H9 (cell line): Measurements from ENCODE around the gene STIL. TPM values are rescaled to one million over a fixed set of nuclear protein-coding genes. Genes with fewer than 3 reads are reported as not detected.

ENCODE experiments used
- DNase-seq: peaks from one replicate; pipeline ENCODE4 v3.0.0-alpha.2; 2017
- H2AFZ ChIP-seq: one replicate; pipeline ENCODE4 v1.6.1; 2013; ENCODE audit warnings: mild to moderate bottlenecking, low read length, control low read depth, moderate library complexity
- H2AK5ac ChIP-seq: 2 replicates; pipeline ENCODE4 v1.6.1; 2013; ENCODE audit warnings: low read length, control low read depth, mixed read lengths; ENCODE audit not compliant: insufficient read length
- H2BK120ac ChIP-seq: one replicate; pipeline ENCODE4 v1.6.1; 2013; ENCODE audit warnings: low read depth, mild to moderate bottlenecking, low read length, control low read depth, inconsistent platforms; ENCODE audit not compliant: poor library complexity, severe bottlenecking
- H2BK12ac ChIP-seq: 2 replicates; pipeline ENCODE4 v1.6.1; 2013; ENCODE audit warnings: low read length, control low read depth, mixed read lengths, low read depth; ENCODE audit not compliant: insufficient read length
- H2BK15ac ChIP-seq: 2 replicates; pipeline ENCODE4 v1.6.1; 2013; ENCODE audit warnings: low read depth, low read length, control low read depth
- H2BK20ac ChIP-seq: one replicate; pipeline ENCODE4 v1.6.1; 2013; ENCODE audit warnings: low read depth, mild to moderate bottlenecking, low read length, control low read depth, inconsistent platforms; ENCODE audit not compliant: poor library complexity, severe bottlenecking
- H2BK5ac ChIP-seq: 2 replicates; pipeline ENCODE4 v1.6.1; 2013; ENCODE audit warnings: low read length, control low read depth, mixed read lengths; ENCODE audit not compliant: insufficient read length
- H3K14ac ChIP-seq: 2 replicates; pipeline ENCODE4 v1.6.1; 2013; ENCODE audit warnings: low read length, control low read depth; ENCODE audit not compliant: insufficient read depth
- H3K18ac ChIP-seq: 2 replicates; pipeline ENCODE4 v1.6.1; 2013; ENCODE audit warnings: low read depth, mild to moderate bottlenecking, mixed read lengths, low read length, control low read depth; ENCODE audit not compliant: insufficient read length
- H3K23ac ChIP-seq: 2 replicates; pipeline ENCODE4 v1.6.1; 2013; ENCODE audit warnings: low read length, control low read depth, mixed read lengths, low read depth; ENCODE audit not compliant: insufficient read length
- H3K23me2 ChIP-seq: 2 replicates; pipeline ENCODE4 v1.6.1; 2013; ENCODE audit warnings: low read depth, mild to moderate bottlenecking, mixed read lengths, low read length, control low read depth; ENCODE audit not compliant: insufficient read length, poor library complexity, severe bottlenecking
- H3K27ac ChIP-seq: 2 replicates; pipeline ENCODE4 v1.5.1; 2013; ENCODE audit warnings: low read length, control low read depth, mixed read lengths, low read depth; ENCODE audit not compliant: insufficient read length
- H3K27me3 ChIP-seq: 2 replicates; pipeline ENCODE4 v1.6.1; 2013; ENCODE audit warnings: low read length, control low read depth, inconsistent platforms; ENCODE audit not compliant: insufficient read depth
- H3K4ac ChIP-seq: 2 replicates; pipeline ENCODE4 v1.6.1; 2013; ENCODE audit warnings: low read depth, mild to moderate bottlenecking, control low read depth, inconsistent platforms, low read length, moderate library complexity
- H3K4me1 ChIP-seq: 2 replicates; pipeline ENCODE4 v1.6.1; 2013; ENCODE audit warnings: low read length, control low read depth, inconsistent platforms; ENCODE audit not compliant: insufficient read depth
- H3K4me2 ChIP-seq: 2 replicates; pipeline ENCODE4 v1.6.1; 2013; ENCODE audit warnings: low read length, control low read depth, mixed read lengths; ENCODE audit not compliant: insufficient read length, insufficient read depth
- H3K56ac ChIP-seq: 2 replicates; pipeline ENCODE4 v1.6.1; 2013; ENCODE audit warnings: low read depth, mild to moderate bottlenecking, mixed read lengths, low read length, control low read depth; ENCODE audit not compliant: insufficient read length
- H3K79me1 ChIP-seq: 2 replicates; pipeline ENCODE4 v1.6.1; 2013; ENCODE audit warnings: low read depth, mild to moderate bottlenecking, moderate library complexity, low read length, control low read depth, inconsistent platforms; ENCODE audit not compliant: insufficient read depth, poor library complexity, severe bottlenecking
- H3K79me2 ChIP-seq: 2 replicates; pipeline ENCODE4 v1.6.1; 2013; ENCODE audit warnings: low read length, control low read depth, inconsistent platforms; ENCODE audit not compliant: insufficient read depth
- H3K9ac ChIP-seq: 2 replicates; pipeline ENCODE4 v1.6.1; 2013; ENCODE audit warnings: low read length, control low read depth, mixed read lengths; ENCODE audit not compliant: insufficient read length; ENCODE audit errors: extremely low read depth
- H3K9me3 ChIP-seq: one replicate; pipeline ENCODE4 v1.6.1; 2013; ENCODE audit warnings: low read depth, low read length, inconsistent platforms; ENCODE audit not compliant: control insufficient read depth
- H3T11ph ChIP-seq: one replicate; pipeline ENCODE4 v1.6.1; 2013; ENCODE audit warnings: mild to moderate bottlenecking, low read length, control low read depth, inconsistent platforms
- H4K20me1 ChIP-seq: one replicate; pipeline ENCODE4 v1.6.1; 2013; ENCODE audit not compliant: control insufficient read depth, insufficient read length, insufficient read depth
- H4K5ac ChIP-seq: 2 replicates; pipeline ENCODE4 v1.6.1; 2013; ENCODE audit warnings: low read depth, mild to moderate bottlenecking, mixed read lengths, low read length, control low read depth; ENCODE audit not compliant: insufficient read length
- H4K8ac ChIP-seq: replicated peaks from 2 replicates; pipeline ENCODE4 v1.6.1; 2013; ENCODE audit warnings: low read length, control low read depth, mixed read lengths, low read depth; ENCODE audit not compliant: insufficient read length
- H4K91ac ChIP-seq: 2 replicates; pipeline ENCODE4 v1.6.1; 2013; ENCODE audit warnings: low read depth, mild to moderate bottlenecking, moderate library complexity, mixed read lengths, low read length, control low read depth; ENCODE audit not compliant: insufficient read length
- H3K27ac Mint-ChIP-seq, 3 experiments: 2 replicates in 2 of 3; 3 replicates in 1 of 3; pipeline ENCODE4 v1.8.0; 2020 to 2021; ENCODE audit warnings: mixed read lengths in 3 of 3, mild to moderate bottlenecking in 1 of 3, moderate library complexity in 1 of 3
- H3K27me3 Mint-ChIP-seq: 2 replicates; pipeline ENCODE4 v1.8.0; 2021; ENCODE audit warnings: low read depth, mild to moderate bottlenecking, moderate library complexity, mixed read lengths
- H3K36me3 Mint-ChIP-seq, 3 experiments: 2 replicates in 2 of 3; 3 replicates in 1 of 3; pipeline ENCODE4 v1.8.0; 2020 to 2021; ENCODE audit warnings: low read depth in 3 of 3, mixed read lengths in 3 of 3; ENCODE audit not compliant: insufficient read depth in 1 of 3
- H3K4me1 Mint-ChIP-seq, 2 experiments: 2 replicates each; pipeline ENCODE4 v1.8.0; 2020; ENCODE audit warnings: mixed read lengths in 2 of 2
- H3K4me3 Mint-ChIP-seq, 2 experiments: 2 replicates in 1 of 2; 3 replicates in 1 of 2; pipeline ENCODE4 v1.8.0; 2020 to 2021; ENCODE audit warnings: mild to moderate bottlenecking in 2 of 2, mixed read lengths in 2 of 2, moderate library complexity in 1 of 2
- H3K9me3 Mint-ChIP-seq, 2 experiments: 2 replicates in 1 of 2; 3 replicates in 1 of 2; pipeline ENCODE4 v1.8.0; 2020; ENCODE audit warnings: mild to moderate bottlenecking in 2 of 2, mixed read lengths in 2 of 2, moderate library complexity in 1 of 2
- WGBS: extraction: QIAGEN DNeasy Blood & Tissue Kit; methylation state at CpG from one replicate; pipeline ENCODE4 v1.1.7; 2013; ENCODE audit warnings: missing lambda C conversion rate, low lambda C conversion rate, mixed read lengths; ENCODE audit not compliant: insufficient read length; ENCODE audit errors: extremely low coverage; 5-methylcytosine and 5-hydroxymethylcytosine counted together
- total RNA-seq: library from RNA; stranded (reverse); gene quantifications from 2 replicates; pipeline ENCODE4 v1.2.1, GENCODE V29; 2021
- TF ChIP-seq, protein P1 (sequence below): fragments of 200-600 bp; sonication (generic); conservative IDR thresholded peaks from 3 replicates; pipeline ENCODE4 v1.8.0; 2021; ENCODE audit warnings: antibody characterized with exemption, mild to moderate bottlenecking

STIL gene
- total RNA-seq, 1 experiment from 2014 or later: 26.6 TPM

- H3K56ac ChIP-seq: no peak overlapping the region
- Mint-ChIP-seq H3K27ac (no peak overlapping the region), H3K36me3 (peaks cover 0 to 4% (median 0%) of the 10 kb centered on the region in 3 experiments; a peak in 2 of 7 replicates), H3K9me3 (no peaks in the 10 kb centered on the region), H3K4me1 (no peaks in the 10 kb centered on the region), H3K27me3 (no peaks in the 10 kb centered on the region), H3K4me3 (no peak overlapping the region)
- H3T11ph ChIP-seq: no peak overlapping the region
- H2AK5ac ChIP-seq: no peak overlapping the region
- no peak overlapping the region for H4K8ac ChIP-seq
- H3K14ac ChIP-seq: no peak overlapping the region
- H3K4me1 ChIP-seq: no peaks in the 10 kb centered on the region
- no peak for DNase-seq
- no peaks in the 10 kb centered on the region for H4K20me1 ChIP-seq
- H3K79me1 ChIP-seq: no peaks in the 10 kb centered on the region
- H2BK15ac ChIP-seq: no peak overlapping the region
- no peak overlapping the region for H2BK12ac ChIP-seq
- H4K91ac ChIP-seq: no peak overlapping the region
- H4K5ac ChIP-seq: no peak overlapping the region
- H3K79me2 ChIP-seq: peaks cover 2% of the 10 kb centered on the region; the same call in 1 of the 2 replicates
- WGBS: no CpG with 5 or more reads among the region's 1 CpG
- no peak overlapping the region for H3K9ac ChIP-seq
- H2BK120ac ChIP-seq: no peak overlapping the region
- H3K23me2 ChIP-seq: no peaks in the 10 kb centered on the region
- no peak overlapping the region for H3K4ac ChIP-seq
- no peak overlapping the region for H3K18ac ChIP-seq
- H2AFZ ChIP-seq: no peak overlapping the region
- TF ChIP-seq, protein P1, sequence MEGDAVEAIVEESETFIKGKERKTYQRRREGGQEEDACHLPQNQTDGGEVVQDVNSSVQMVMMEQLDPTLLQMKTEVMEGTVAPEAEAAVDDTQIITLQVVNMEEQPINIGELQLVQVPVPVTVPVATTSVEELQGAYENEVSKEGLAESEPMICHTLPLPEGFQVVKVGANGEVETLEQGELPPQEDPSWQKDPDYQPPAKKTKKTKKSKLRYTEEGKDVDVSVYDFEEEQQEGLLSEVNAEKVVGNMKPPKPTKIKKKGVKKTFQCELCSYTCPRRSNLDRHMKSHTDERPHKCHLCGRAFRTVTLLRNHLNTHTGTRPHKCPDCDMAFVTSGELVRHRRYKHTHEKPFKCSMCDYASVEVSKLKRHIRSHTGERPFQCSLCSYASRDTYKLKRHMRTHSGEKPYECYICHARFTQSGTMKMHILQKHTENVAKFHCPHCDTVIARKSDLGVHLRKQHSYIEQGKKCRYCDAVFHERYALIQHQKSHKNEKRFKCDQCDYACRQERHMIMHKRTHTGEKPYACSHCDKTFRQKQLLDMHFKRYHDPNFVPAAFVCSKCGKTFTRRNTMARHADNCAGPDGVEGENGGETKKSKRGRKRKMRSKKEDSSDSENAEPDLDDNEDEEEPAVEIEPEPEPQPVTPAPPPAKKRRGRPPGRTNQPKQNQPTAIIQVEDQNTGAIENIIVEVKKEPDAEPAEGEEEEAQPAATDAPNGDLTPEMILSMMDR: no peak
- H3K4me2 ChIP-seq: no peak overlapping the region
- H3K27me3 ChIP-seq: no peaks in the 10 kb centered on the region
- no peaks in the 10 kb centered on the region for H3K9me3 ChIP-seq
- H3K23ac ChIP-seq: no peak overlapping the region
- H2BK5ac ChIP-seq: no peak overlapping the region
- H2BK20ac ChIP-seq: no peak overlapping the region
- no peak overlapping the region for H3K27ac ChIP-seq
These were observed 34.3 kb upstream of the STIL start for GRCh38 chr1:47348246-47348645.
